Activated B cell treated with CpG ODN at 0.5 μM for 24 hours (primary cell): ENCODE results near the gene PTPN14. TPM values are rescaled to one million over a fixed set of nuclear protein-coding genes. Genes with fewer than 3 reads are reported as not detected.

ENCODE experiments used
- ATAC-seq: fragments of 200-7000 bp; cut with Tn5 transposase; one replicate; pipeline ENCODE4 v1.10.0; 2021; ENCODE audit warnings: low read depth, mild to moderate bottlenecking, moderate library complexity
- CTCF ChIA-PET: fragments of 350-600 bp; sonication (Branson Sonifier 250); formaldehyde crosslinking; loops from one replicate; lab custom pipeline; 2021; ENCODE audit warnings: antibody characterized with exemption; lab: Charles Lee
- POLR2A ChIA-PET: fragments of 350-600 bp; sonication (Branson Sonifier 250); formaldehyde crosslinking; loops from one replicate; lab custom pipeline; 2021; ENCODE audit warnings: antibody characterized with exemption; lab: Charles Lee
- DNase-seq: peaks from one replicate; pipeline ENCODE4 v3.0.0; 2022
- H3K27ac Mint-ChIP-seq: one replicate; pipeline ENCODE4 v1.8.0; 2020; ENCODE audit warnings: mixed read lengths
- H3K27me3 Mint-ChIP-seq: one replicate; pipeline ENCODE4 v1.8.0; 2021; ENCODE audit warnings: mixed read lengths
- H3K36me3 Mint-ChIP-seq: one replicate; pipeline ENCODE4 v1.8.0; 2021; ENCODE audit warnings: low read depth, mixed read lengths
- H3K4me1 Mint-ChIP-seq: one replicate; pipeline ENCODE4 v1.8.0; 2021; ENCODE audit warnings: mixed read lengths
- H3K4me3 Mint-ChIP-seq: one replicate; pipeline ENCODE4 v1.8.0; 2020; ENCODE audit warnings: mild to moderate bottlenecking, mixed read lengths
- H3K9me3 Mint-ChIP-seq: one replicate; pipeline ENCODE4 v1.8.0; 2020; ENCODE audit warnings: mixed read lengths
- intact Hi-C: fragments of 100-400 bp; cut with micrococcal nuclease; formaldehyde crosslinking; loops from one replicate; pipeline ENCODE4 v1.15.1; 2024
- total RNA-seq: library from RNA; stranded (reverse); gene quantifications from 2 replicates; pipeline ENCODE4 v1.2.3, GENCODE V29; 2022
- TF ChIP-seq, protein P1 (sequence below): fragments of 200-600 bp; IDR thresholded peaks from one replicate; pipeline ENCODE4 v1.8.0; 2022; ENCODE audit warnings: antibody characterized with exemption, mild to moderate bottlenecking

PTPN14 gene
- total RNA-seq, 1 donor from 2014 or later, result not detected

DNA sequence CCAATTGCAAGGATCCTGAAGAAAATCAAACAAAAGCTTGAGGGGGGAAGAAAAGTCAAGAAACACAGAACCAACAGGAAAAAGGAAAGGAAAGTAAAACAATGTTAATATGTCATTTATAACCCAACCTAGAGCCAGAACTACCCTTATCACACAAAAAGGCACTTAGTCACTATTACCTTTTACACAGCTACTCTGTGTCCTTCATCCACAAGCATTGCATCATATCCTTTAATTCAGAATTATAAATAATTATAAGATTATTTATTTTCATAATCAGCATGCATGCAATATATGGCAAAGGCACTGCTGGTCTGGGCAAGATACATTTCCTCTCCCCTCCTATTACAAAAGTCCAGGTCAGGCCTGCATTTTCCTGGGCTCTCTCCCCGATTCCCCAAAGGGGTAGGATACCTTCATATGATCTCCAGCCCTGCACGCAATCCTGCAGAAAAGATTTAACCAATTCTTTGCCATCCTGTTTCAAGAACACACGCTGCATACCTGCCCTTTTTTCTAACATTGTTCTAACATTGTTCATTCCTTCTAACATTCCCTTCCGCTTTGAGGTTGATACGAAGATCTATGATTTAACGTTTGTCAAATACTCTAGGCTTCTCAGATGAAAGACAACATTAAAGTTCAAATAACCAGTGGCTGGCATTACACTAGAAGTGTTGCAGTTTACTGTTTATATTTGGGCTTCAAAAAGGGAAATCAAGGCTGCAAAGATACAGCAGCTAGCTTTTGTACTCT, 4.3 kb downstream of the PTPN14 start:
- Mint-ChIP-seq H3K9me3 (no peaks in the 10 kb centered on the region), H3K4me3 (no peak overlapping the region), H3K27me3 (peaks cover 49% of the 10 kb centered on the region), H3K27ac (no peak overlapping the region), H3K36me3 (no peaks in the 10 kb centered on the region), H3K4me1 (peaks cover 10% of the 10 kb centered on the region)
- ATAC-seq (no peak), DNase-seq (no peak)
- intact Hi-C loops, result no loop called here
- ChIA-PET POLR2A (no interaction called here), CTCF (no interaction called here)
- TF ChIP-seq, protein P1, sequence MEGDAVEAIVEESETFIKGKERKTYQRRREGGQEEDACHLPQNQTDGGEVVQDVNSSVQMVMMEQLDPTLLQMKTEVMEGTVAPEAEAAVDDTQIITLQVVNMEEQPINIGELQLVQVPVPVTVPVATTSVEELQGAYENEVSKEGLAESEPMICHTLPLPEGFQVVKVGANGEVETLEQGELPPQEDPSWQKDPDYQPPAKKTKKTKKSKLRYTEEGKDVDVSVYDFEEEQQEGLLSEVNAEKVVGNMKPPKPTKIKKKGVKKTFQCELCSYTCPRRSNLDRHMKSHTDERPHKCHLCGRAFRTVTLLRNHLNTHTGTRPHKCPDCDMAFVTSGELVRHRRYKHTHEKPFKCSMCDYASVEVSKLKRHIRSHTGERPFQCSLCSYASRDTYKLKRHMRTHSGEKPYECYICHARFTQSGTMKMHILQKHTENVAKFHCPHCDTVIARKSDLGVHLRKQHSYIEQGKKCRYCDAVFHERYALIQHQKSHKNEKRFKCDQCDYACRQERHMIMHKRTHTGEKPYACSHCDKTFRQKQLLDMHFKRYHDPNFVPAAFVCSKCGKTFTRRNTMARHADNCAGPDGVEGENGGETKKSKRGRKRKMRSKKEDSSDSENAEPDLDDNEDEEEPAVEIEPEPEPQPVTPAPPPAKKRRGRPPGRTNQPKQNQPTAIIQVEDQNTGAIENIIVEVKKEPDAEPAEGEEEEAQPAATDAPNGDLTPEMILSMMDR, result no peak

DNA sequence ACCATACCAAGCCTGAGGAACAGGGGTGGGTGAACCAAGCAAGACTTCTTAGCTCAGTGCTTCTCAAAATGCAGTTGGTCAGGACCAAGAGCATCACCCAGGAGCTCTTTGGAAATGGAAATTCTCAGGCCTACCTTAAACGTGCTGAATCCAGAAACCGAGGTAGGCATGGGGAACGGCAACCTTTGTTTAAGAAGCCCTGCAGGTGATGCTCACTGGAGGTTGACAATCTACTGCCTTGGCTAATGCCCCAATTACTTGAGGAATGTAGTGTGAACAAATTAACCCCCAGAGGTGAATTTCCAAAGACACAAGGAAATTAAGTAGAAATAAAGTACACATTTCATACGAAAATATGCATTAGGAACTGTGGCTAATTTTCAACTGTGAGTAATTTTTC, 5.3 kb downstream of the PTPN14 start:
- DNase-seq, result no peak
- TF ChIP-seq, protein P1, result no peak
- Mint-ChIP-seq H3K27ac (no peak overlapping the region), H3K36me3 (no peaks in the 10 kb centered on the region), H3K27me3 (peaks cover 42% of the 10 kb centered on the region), H3K4me1 (peaks cover 3% of the 10 kb centered on the region), H3K4me3 (no peak overlapping the region), H3K9me3 (no peaks in the 10 kb centered on the region)
- intact Hi-C loops, result no loop called here
- ATAC-seq, result no peak
- ChIA-PET POLR2A (no interaction called here), CTCF (no interaction called here)

DNA sequence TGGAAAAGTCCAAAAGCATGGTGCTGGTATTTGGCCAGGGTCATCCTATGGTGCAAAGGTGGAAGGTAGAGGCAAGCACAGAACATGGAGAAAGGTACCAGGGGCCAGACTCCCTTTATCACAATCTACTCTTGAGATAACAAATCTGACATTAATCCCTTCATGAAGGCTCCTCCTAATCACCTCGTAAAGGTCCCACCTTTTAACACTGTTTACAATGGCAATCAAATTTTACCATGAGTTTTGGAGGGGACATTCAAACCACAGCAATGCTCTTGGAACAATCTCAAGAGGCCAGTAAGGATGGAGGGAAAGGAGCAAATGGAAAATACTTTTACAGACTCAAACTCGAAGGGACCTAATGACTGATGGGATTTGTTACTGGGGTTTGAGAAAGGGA, 6.1 kb downstream of the PTPN14 start:
- no peaks in the 10 kb centered on the region for H3K9me3 Mint-ChIP-seq
- CTCF ChIA-PET, result no interaction called here
- POLR2A ChIA-PET, result no interaction called here
- H3K27ac Mint-ChIP-seq, result no peak overlapping the region
- H3K27me3 Mint-ChIP-seq, result peaks cover 37% of the 10 kb centered on the region
- no peaks in the 10 kb centered on the region for H3K4me1 Mint-ChIP-seq
- DNase-seq (no peak), ATAC-seq (no peak)
- TF ChIP-seq, protein P1, result no peak
- no peak overlapping the region for H3K4me3 Mint-ChIP-seq
- intact Hi-C loops, result no loop called here
- H3K36me3 Mint-ChIP-seq, result no peaks in the 10 kb centered on the region

DNA sequence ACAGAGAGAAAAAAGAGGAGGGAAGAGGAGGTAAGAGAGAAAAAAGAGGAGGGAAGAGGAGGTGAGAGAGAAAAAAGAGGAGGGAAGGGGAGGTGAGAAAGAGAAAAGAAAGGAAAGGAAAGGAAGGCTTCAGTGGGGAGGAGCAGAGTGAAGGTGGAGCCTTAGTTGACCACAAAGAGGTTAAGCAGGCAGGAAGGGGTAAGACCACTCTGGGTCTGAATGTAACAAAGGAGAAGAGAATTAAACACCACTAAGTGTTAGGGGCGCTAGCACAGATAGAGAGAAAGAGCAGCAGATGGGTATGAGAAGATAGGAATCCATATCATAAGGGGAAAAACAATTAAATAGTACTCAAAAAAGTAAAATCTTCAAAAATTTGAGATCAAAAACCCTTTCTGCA, 6.6 kb downstream of the PTPN14 start:
- TF ChIP-seq, protein P1, result no peak
- H3K4me3 Mint-ChIP-seq, result no peak overlapping the region
- H3K4me1 Mint-ChIP-seq, result no peaks in the 10 kb centered on the region
- H3K27ac Mint-ChIP-seq, result no peak overlapping the region
- ATAC-seq, result no peak
- peaks cover 32% of the 10 kb centered on the region for H3K27me3 Mint-ChIP-seq
- POLR2A ChIA-PET, result no interaction called here
- no peaks in the 10 kb centered on the region for H3K36me3 Mint-ChIP-seq
- intact Hi-C loops, result no loop called here
- CTCF ChIA-PET, result no interaction called here
- no peak for DNase-seq
- H3K9me3 Mint-ChIP-seq, result no peaks in the 10 kb centered on the region

DNA sequence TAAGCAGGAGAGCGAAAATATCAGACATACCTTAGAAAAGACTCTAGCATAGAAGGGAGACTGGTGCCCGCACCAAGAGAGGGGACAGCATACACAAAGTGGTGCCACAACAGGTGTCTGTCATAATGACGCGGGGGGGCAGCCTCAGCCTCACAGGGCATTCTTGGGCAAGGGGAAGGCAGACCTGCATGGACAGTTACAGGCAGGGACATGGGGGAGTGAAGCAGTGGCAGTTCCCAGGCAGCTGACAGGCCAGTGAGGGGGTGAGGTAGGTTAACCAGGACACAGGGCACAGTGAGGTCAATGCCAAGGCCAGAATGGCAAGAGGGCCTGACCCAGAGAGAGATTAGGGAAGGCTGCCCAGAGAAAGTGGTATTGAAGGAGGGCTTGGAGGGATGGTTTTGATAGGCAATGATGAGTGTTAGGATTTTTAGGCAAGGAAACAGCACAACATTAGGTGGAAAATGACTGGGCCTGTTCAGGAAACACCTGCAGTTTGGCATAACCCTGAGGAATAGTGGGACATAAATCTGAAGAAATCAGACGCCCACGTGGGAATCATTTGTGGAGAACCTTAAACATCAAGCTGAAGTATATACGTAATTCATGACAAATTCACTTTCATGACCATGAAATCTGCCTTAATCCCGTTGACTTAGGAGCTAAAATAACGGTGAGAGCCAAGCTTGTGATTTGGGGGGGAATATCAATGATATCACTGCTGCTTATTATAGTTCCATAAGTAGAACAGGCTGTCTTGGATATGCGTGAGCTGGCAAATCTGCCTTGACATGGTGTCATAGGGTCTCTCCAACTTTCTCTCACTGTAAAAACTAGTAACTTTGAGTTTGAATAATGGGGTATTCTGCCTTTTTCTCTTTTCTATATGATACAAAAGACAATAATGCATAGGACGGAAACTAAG, 8.9 kb downstream of the PTPN14 start:
- intact Hi-C loops, result no loop called here
- no peak overlapping the region for H3K4me3 Mint-ChIP-seq

More for the DNA sequence above, 8.9 kb downstream of the PTPN14 start:
- TF ChIP-seq, protein P1, result no peak
- H3K36me3 Mint-ChIP-seq, result no peaks in the 10 kb centered on the region
- H3K27me3 Mint-ChIP-seq, result peaks cover 10% of the 10 kb centered on the region
- H3K4me1 Mint-ChIP-seq, result no peaks in the 10 kb centered on the region
- H3K27ac Mint-ChIP-seq, result no peak overlapping the region
- ATAC-seq, result no peak
- ChIA-PET POLR2A (no interaction called here), CTCF (no interaction called here)
- no peaks in the 10 kb centered on the region for H3K9me3 Mint-ChIP-seq
- no peak for DNase-seq
